Fibroblast of lung (primary cell): ENCODE results near the gene OR4D2. TPM values are rescaled to one million over a fixed set of nuclear protein-coding genes. Genes with fewer than 3 reads are reported as not detected.
A peak's percentile ranks its signal among the peaks of the same experiment; 100 is the strongest.
"Not testable (repeated sequence)": the region's sequence is repeated elsewhere in the genome, so short reads cannot be mapped to it uniquely, and the experiment has no call there.

Source experiments
- DNase-seq, 2 donors: peaks; one replicate each; pipeline versions ENCODE4 v3.0.0 to v3.0.0-alpha.2; 2010; ENCODE audit warnings: low read depth in 2 of 2
- H2AFZ ChIP-seq: 2 replicates; pipeline ENCODE4 v1.5.1; 2012; ENCODE audit warnings: low read length, control low read depth, inconsistent platforms
- H3K27ac ChIP-seq: 2 replicates; pipeline ENCODE4 v1.5.1; 2011; ENCODE audit warnings: low read length, control low read depth; ENCODE audit not compliant: insufficient read depth
- H3K27me3 ChIP-seq: 2 replicates; pipeline ENCODE4 v1.5.1; 2011; ENCODE audit warnings: mild to moderate bottlenecking, low read length; ENCODE audit not compliant: control insufficient read depth, insufficient read depth
- H3K36me3 ChIP-seq: 2 replicates; pipeline ENCODE4 v1.5.1; 2011; ENCODE audit warnings: low read length; ENCODE audit not compliant: control insufficient read depth, insufficient read depth
- H3K4me1 ChIP-seq: 2 replicates; pipeline ENCODE4 v1.5.1; 2011; ENCODE audit warnings: low read length; ENCODE audit not compliant: control insufficient read depth, insufficient read depth; ENCODE audit errors: extremely low read depth
- H3K4me2 ChIP-seq: 2 replicates; pipeline ENCODE4 v1.5.1; 2011; ENCODE audit warnings: low read length, control low read depth; ENCODE audit not compliant: insufficient read depth; ENCODE audit errors: extremely low read depth
- H3K4me3 ChIP-seq, 4 experiments: fragments of 200-600 bp in 1 of 4; sonication (generic) in 1 of 4; replicated peaks in 1 of 4; 2 replicates each; pipeline ENCODE4 v1.5.1; 2011 to 2016; ENCODE audit warnings: low read length in 4 of 4, low read depth in 3 of 4, mild to moderate bottlenecking in 3 of 4, control low read depth in 2 of 4, inconsistent platforms in 1 of 4, mixed read lengths in 1 of 4; ENCODE audit not compliant: insufficient read depth in 1 of 4; ENCODE audit errors: control extremely low read depth in 1 of 4
- H3K79me2 ChIP-seq: 2 replicates; pipeline ENCODE4 v1.5.1; 2012; ENCODE audit warnings: mild to moderate bottlenecking, low read length, inconsistent platforms; ENCODE audit not compliant: control insufficient read depth, insufficient read depth
- H3K9ac ChIP-seq: 2 replicates; pipeline ENCODE4 v1.5.1; 2011; ENCODE audit warnings: mild to moderate bottlenecking, low read length, control low read depth; ENCODE audit not compliant: insufficient read depth
- H3K9me3 ChIP-seq: 2 replicates; pipeline ENCODE4 v1.5.1; 2012; ENCODE audit warnings: low read depth, low read length; ENCODE audit not compliant: control insufficient read depth, insufficient read depth
- H4K20me1 ChIP-seq: 2 replicates; pipeline ENCODE4 v1.5.1; 2011; ENCODE audit warnings: low read length; ENCODE audit not compliant: control insufficient read depth, insufficient read depth; ENCODE audit errors: extremely low read depth
- CTCF ChIP-seq, 2 donors: IDR thresholded peaks in 1 of 2; conservative IDR thresholded peaks in 1 of 2; 1 replicate in 1 of 2; 2 replicates in 1 of 2; pipeline ENCODE4 v1.5.1; 2011 to 2012; ENCODE audit warnings: low read length in 2 of 2, control low read depth in 1 of 2, inconsistent platforms in 1 of 2, low read depth in 1 of 2, mild to moderate bottlenecking in 1 of 2
- EZH2 ChIP-seq: IDR thresholded peaks from 2 replicates; pipeline ENCODE4 v1.5.1; 2012; ENCODE audit warnings: low read length, control low read depth, mild to moderate bottlenecking; ENCODE audit errors: missing control alignments
- polyA plus RNA-seq, 2 donors: library from polyadenylated mRNA; depleted of rRNA in 1 of 2; stranded (reverse) in 1 of 2; unstranded in 1 of 2; fragments of >200 nt; gene quantifications; 2 replicates each; pipeline ENCODE4 v1.2.1, GENCODE V29; 2011 to 2012; ENCODE audit warnings: missing spikeins in 1 of 2
- total RNA-seq: library from RNA; depleted of rRNA; stranded (reverse); fragments of >200 nt; gene quantifications from 2 replicates; pipeline ENCODE4 v1.2.1, GENCODE V29; 2014

The OR4D2 gene
- total and polyA plus RNA-seq, 2 donors (not counting 1 experiment from before 2014, with no cell fraction given) = not detected

GRCh38 chr17:58120195-58120822 lies 46.5 kb upstream of the OR4D2 start:
- Histone ChIP-seq H3K4me1 (no peaks in the 10 kb centered on the region), H3K9ac (no peak overlapping the region), H3K27me3 (no peaks in the 10 kb centered on the region), H3K4me3 (no peak overlapping the region), H3K36me3 (no peaks in the 10 kb centered on the region), H3K9me3 (no peaks in the 10 kb centered on the region), H2AFZ (no peak overlapping the region), H3K79me2 (no peaks in the 10 kb centered on the region), H3K4me2 (no peak overlapping the region), H3K27ac (no peak overlapping the region), H4K20me1 (no peaks in the 10 kb centered on the region)
- TF ChIP-seq EZH2 (no peak), CTCF (conservative IDR thresholded peaks at IDR 0.05 in 1 of 2, IDR thresholded peaks at IDR 0.05 in 1 of 2; ENCODE audit: low read depth in 1 of 2, low read length in 2 of 2) (no peak)
- DNase-seq = peak; percentile 54 to 70

- TF ChIP-seq CTCF (conservative IDR thresholded peaks at IDR 0.05 in 1 of 2, IDR thresholded peaks at IDR 0.05 in 1 of 2; ENCODE audit: low read depth in 1 of 2, low read length in 2 of 2) (peak in 1 of 2 donors; percentile 26), EZH2 (no peak)
- no peak overlapping the region for H3K4me3 ChIP-seq
- peak; percentile 35 to 46 for DNase-seq
- H3K27me3 ChIP-seq = no peaks in the 10 kb centered on the region
- H3K79me2 ChIP-seq = no peaks in the 10 kb centered on the region
- H3K4me1 ChIP-seq = no peaks in the 10 kb centered on the region
- H3K9me3 ChIP-seq = no peaks in the 10 kb centered on the region
- no peaks in the 10 kb centered on the region for H4K20me1 ChIP-seq
- no peak overlapping the region for H3K4me2 ChIP-seq
- H3K9ac ChIP-seq = no peak overlapping the region
- H3K27ac ChIP-seq = no peak overlapping the region
- H2AFZ ChIP-seq = no peak overlapping the region
- H3K36me3 ChIP-seq = no peaks in the 10 kb centered on the region
Measured at GRCh38 chr17:58121925-58122324, 44.9 kb upstream of the OR4D2 start.

GRCh38 chr17:58127846-58128245 lies 38.9 kb upstream of the OR4D2 start:
- Histone ChIP-seq H2AFZ (no peak overlapping the region), H4K20me1 (no peaks in the 10 kb centered on the region), H3K79me2 (no peaks in the 10 kb centered on the region), H3K4me1 (no peaks in the 10 kb centered on the region), H3K9ac (no peak overlapping the region), H3K36me3 (no peaks in the 10 kb centered on the region), H3K4me3 (no peak overlapping the region), H3K27ac (no peak overlapping the region), H3K4me2 (no peak overlapping the region), H3K27me3 (no peaks in the 10 kb centered on the region), H3K9me3 (no peaks in the 10 kb centered on the region)
- TF ChIP-seq EZH2 = no peak
- TF ChIP-seq CTCF (conservative IDR thresholded peaks at IDR 0.05 in 1 of 2, IDR thresholded peaks at IDR 0.05 in 1 of 2; ENCODE audit: low read depth in 1 of 2, low read length in 2 of 2) = no peak
- DNase-seq = no peak

GRCh38 chr17:58132697-58133096 lies 34.1 kb upstream of the OR4D2 start:
- not testable (repeated sequence) for H3K9me3 ChIP-seq, DNase-seq, H3K27ac ChIP-seq, H3K27me3 ChIP-seq, H4K20me1 ChIP-seq, H3K9ac ChIP-seq, H3K4me1 ChIP-seq, H3K36me3 ChIP-seq, H3K4me3 ChIP-seq, H2AFZ ChIP-seq, H3K4me2 ChIP-seq, H3K79me2 ChIP-seq
